H9 (cell line): ENCODE data around the gene SNCB. TPM values are rescaled to one million over a fixed set of nuclear protein-coding genes. Genes with fewer than 3 reads are reported as not detected.
A peak's percentile ranks its signal among the peaks of the same experiment; 100 is the strongest.

Experiments
- DNase-seq: peaks from one replicate; pipeline ENCODE4 v3.0.0-alpha.2; 2017
- H2AFZ ChIP-seq: one replicate; pipeline ENCODE4 v1.6.1; 2013; ENCODE audit warnings: mild to moderate bottlenecking, low read length, control low read depth, moderate library complexity
- H2AK5ac ChIP-seq: 2 replicates; pipeline ENCODE4 v1.6.1; 2013; ENCODE audit warnings: low read length, control low read depth, mixed read lengths; ENCODE audit not compliant: insufficient read length
- H2BK120ac ChIP-seq: one replicate; pipeline ENCODE4 v1.6.1; 2013; ENCODE audit warnings: low read depth, mild to moderate bottlenecking, low read length, control low read depth, inconsistent platforms; ENCODE audit not compliant: poor library complexity, severe bottlenecking
- H2BK12ac ChIP-seq: 2 replicates; pipeline ENCODE4 v1.6.1; 2013; ENCODE audit warnings: low read length, control low read depth, mixed read lengths, low read depth; ENCODE audit not compliant: insufficient read length
- H2BK15ac ChIP-seq: 2 replicates; pipeline ENCODE4 v1.6.1; 2013; ENCODE audit warnings: low read depth, low read length, control low read depth
- H2BK20ac ChIP-seq: one replicate; pipeline ENCODE4 v1.6.1; 2013; ENCODE audit warnings: low read depth, mild to moderate bottlenecking, low read length, control low read depth, inconsistent platforms; ENCODE audit not compliant: poor library complexity, severe bottlenecking
- H2BK5ac ChIP-seq: 2 replicates; pipeline ENCODE4 v1.6.1; 2013; ENCODE audit warnings: low read length, control low read depth, mixed read lengths; ENCODE audit not compliant: insufficient read length
- H3K14ac ChIP-seq: 2 replicates; pipeline ENCODE4 v1.6.1; 2013; ENCODE audit warnings: low read length, control low read depth; ENCODE audit not compliant: insufficient read depth
- H3K18ac ChIP-seq: 2 replicates; pipeline ENCODE4 v1.6.1; 2013; ENCODE audit warnings: low read depth, mild to moderate bottlenecking, mixed read lengths, low read length, control low read depth; ENCODE audit not compliant: insufficient read length
- H3K23ac ChIP-seq: 2 replicates; pipeline ENCODE4 v1.6.1; 2013; ENCODE audit warnings: low read length, control low read depth, mixed read lengths, low read depth; ENCODE audit not compliant: insufficient read length
- H3K23me2 ChIP-seq: 2 replicates; pipeline ENCODE4 v1.6.1; 2013; ENCODE audit warnings: low read depth, mild to moderate bottlenecking, mixed read lengths, low read length, control low read depth; ENCODE audit not compliant: insufficient read length, poor library complexity, severe bottlenecking
- H3K27ac ChIP-seq: 2 replicates; pipeline ENCODE4 v1.5.1; 2013; ENCODE audit warnings: low read length, control low read depth, mixed read lengths, low read depth; ENCODE audit not compliant: insufficient read length
- H3K27me3 ChIP-seq: 2 replicates; pipeline ENCODE4 v1.6.1; 2013; ENCODE audit warnings: low read length, control low read depth, inconsistent platforms; ENCODE audit not compliant: insufficient read depth
- H3K4ac ChIP-seq: 2 replicates; pipeline ENCODE4 v1.6.1; 2013; ENCODE audit warnings: low read depth, mild to moderate bottlenecking, control low read depth, inconsistent platforms, low read length, moderate library complexity
- H3K4me1 ChIP-seq: 2 replicates; pipeline ENCODE4 v1.6.1; 2013; ENCODE audit warnings: low read length, control low read depth, inconsistent platforms; ENCODE audit not compliant: insufficient read depth
- H3K4me2 ChIP-seq: 2 replicates; pipeline ENCODE4 v1.6.1; 2013; ENCODE audit warnings: low read length, control low read depth, mixed read lengths; ENCODE audit not compliant: insufficient read length, insufficient read depth
- H3K56ac ChIP-seq: 2 replicates; pipeline ENCODE4 v1.6.1; 2013; ENCODE audit warnings: low read depth, mild to moderate bottlenecking, mixed read lengths, low read length, control low read depth; ENCODE audit not compliant: insufficient read length
- H3K79me1 ChIP-seq: 2 replicates; pipeline ENCODE4 v1.6.1; 2013; ENCODE audit warnings: low read depth, mild to moderate bottlenecking, moderate library complexity, low read length, control low read depth, inconsistent platforms; ENCODE audit not compliant: insufficient read depth, poor library complexity, severe bottlenecking
- H3K79me2 ChIP-seq: 2 replicates; pipeline ENCODE4 v1.6.1; 2013; ENCODE audit warnings: low read length, control low read depth, inconsistent platforms; ENCODE audit not compliant: insufficient read depth
- H3K9ac ChIP-seq: 2 replicates; pipeline ENCODE4 v1.6.1; 2013; ENCODE audit warnings: low read length, control low read depth, mixed read lengths; ENCODE audit not compliant: insufficient read length; ENCODE audit errors: extremely low read depth
- H3K9me3 ChIP-seq: one replicate; pipeline ENCODE4 v1.6.1; 2013; ENCODE audit warnings: low read depth, low read length, inconsistent platforms; ENCODE audit not compliant: control insufficient read depth
- H3T11ph ChIP-seq: one replicate; pipeline ENCODE4 v1.6.1; 2013; ENCODE audit warnings: mild to moderate bottlenecking, low read length, control low read depth, inconsistent platforms
- H4K20me1 ChIP-seq: one replicate; pipeline ENCODE4 v1.6.1; 2013; ENCODE audit not compliant: control insufficient read depth, insufficient read length, insufficient read depth
- H4K5ac ChIP-seq: 2 replicates; pipeline ENCODE4 v1.6.1; 2013; ENCODE audit warnings: low read depth, mild to moderate bottlenecking, mixed read lengths, low read length, control low read depth; ENCODE audit not compliant: insufficient read length
- H4K8ac ChIP-seq: replicated peaks from 2 replicates; pipeline ENCODE4 v1.6.1; 2013; ENCODE audit warnings: low read length, control low read depth, mixed read lengths, low read depth; ENCODE audit not compliant: insufficient read length
- H4K91ac ChIP-seq: 2 replicates; pipeline ENCODE4 v1.6.1; 2013; ENCODE audit warnings: low read depth, mild to moderate bottlenecking, moderate library complexity, mixed read lengths, low read length, control low read depth; ENCODE audit not compliant: insufficient read length
- H3K27ac Mint-ChIP-seq, 3 experiments: 2 replicates in 2 of 3; 3 replicates in 1 of 3; pipeline ENCODE4 v1.8.0; 2020 to 2021; ENCODE audit warnings: mixed read lengths in 3 of 3, mild to moderate bottlenecking in 1 of 3, moderate library complexity in 1 of 3
- H3K27me3 Mint-ChIP-seq: 2 replicates; pipeline ENCODE4 v1.8.0; 2021; ENCODE audit warnings: low read depth, mild to moderate bottlenecking, moderate library complexity, mixed read lengths
- H3K36me3 Mint-ChIP-seq, 3 experiments: 2 replicates in 2 of 3; 3 replicates in 1 of 3; pipeline ENCODE4 v1.8.0; 2020 to 2021; ENCODE audit warnings: low read depth in 3 of 3, mixed read lengths in 3 of 3; ENCODE audit not compliant: insufficient read depth in 1 of 3
- H3K4me1 Mint-ChIP-seq, 2 experiments: 2 replicates each; pipeline ENCODE4 v1.8.0; 2020; ENCODE audit warnings: mixed read lengths in 2 of 2
- H3K4me3 Mint-ChIP-seq, 2 experiments: 2 replicates in 1 of 2; 3 replicates in 1 of 2; pipeline ENCODE4 v1.8.0; 2020 to 2021; ENCODE audit warnings: mild to moderate bottlenecking in 2 of 2, mixed read lengths in 2 of 2, moderate library complexity in 1 of 2
- H3K9me3 Mint-ChIP-seq, 2 experiments: 2 replicates in 1 of 2; 3 replicates in 1 of 2; pipeline ENCODE4 v1.8.0; 2020; ENCODE audit warnings: mild to moderate bottlenecking in 2 of 2, mixed read lengths in 2 of 2, moderate library complexity in 1 of 2
- CTCF ChIP-seq: fragments of 200-600 bp; sonication (generic); conservative IDR thresholded peaks from 3 replicates; pipeline ENCODE4 v1.8.0; 2021; ENCODE audit warnings: antibody characterized with exemption, mild to moderate bottlenecking
- WGBS: extraction: QIAGEN DNeasy Blood & Tissue Kit; methylation state at CpG from one replicate; pipeline ENCODE4 v1.1.7; 2013; ENCODE audit warnings: missing lambda C conversion rate, low lambda C conversion rate, mixed read lengths; ENCODE audit not compliant: insufficient read length; ENCODE audit errors: extremely low coverage; 5-methylcytosine and 5-hydroxymethylcytosine counted together
- total RNA-seq: library from RNA; stranded (reverse); gene quantifications from 2 replicates; pipeline ENCODE4 v1.2.1, GENCODE V29; 2021

The SNCB gene
- total RNA-seq, 1 experiment from 2014 or later = 3.5 TPM

- no peaks in the 10 kb centered on the region for H3K27me3 ChIP-seq
- H3K27me3 Mint-ChIP-seq = peaks cover 24% of the 10 kb centered on the region
- DNase-seq = no peak
Observed at GRCh38 chr5:176639208-176639607, 8.9 kb upstream of the SNCB start.

More at GRCh38 chr5:176639208-176639607, 8.9 kb upstream of the SNCB start:
- no peak overlapping the region for H2BK15ac ChIP-seq
- no peak overlapping the region for H3K18ac ChIP-seq
- H3K23ac ChIP-seq = no peak overlapping the region
- H4K20me1 ChIP-seq = no peaks in the 10 kb centered on the region
- H3K36me3 Mint-ChIP-seq = peaks cover 0 to 6% (median 2%) of the 10 kb centered on the region in 3 experiments; a peak in 4 of 7 replicates
- no peak overlapping the region for H4K8ac ChIP-seq
- H4K91ac ChIP-seq = no peak overlapping the region
- H3K27ac ChIP-seq = no peak overlapping the region
- H3K4me3 Mint-ChIP-seq = 0 out of 5 replicates have a peak overlapping the region, but pooled peaks of 1 of the 2 experiments have one; percentile 28
- no peak overlapping the region for H4K5ac ChIP-seq
- H3K4me2 ChIP-seq = no peak overlapping the region
- no peak overlapping the region; a peak in 1 of 7 replicates for H3K27ac Mint-ChIP-seq
- no peaks in the 10 kb centered on the region for H3K9me3 ChIP-seq
- H2BK12ac ChIP-seq = no peak overlapping the region
- no peaks in the 10 kb centered on the region for H3K23me2 ChIP-seq
- H3K9me3 Mint-ChIP-seq = peaks cover 0 to 10% of the 10 kb centered on the region in 2 experiments; a peak in 3 of 5 replicates
- no CpG with 5 or more reads among the region's 4 CpGs for WGBS
- H2BK20ac ChIP-seq = no peak overlapping the region
- H3K56ac ChIP-seq = no peak overlapping the region
- H2BK120ac ChIP-seq = no peak overlapping the region
- no peak overlapping the region for H3K14ac ChIP-seq
- H3K4ac ChIP-seq = no peak overlapping the region
- H3K9ac ChIP-seq = no peak overlapping the region
- H3K4me1 ChIP-seq = no peaks in the 10 kb centered on the region; the same call in 1 of the 2 replicates
- H3K79me2 ChIP-seq = no peaks in the 10 kb centered on the region
- H3K4me1 Mint-ChIP-seq = peaks cover 43 to 62% of the 10 kb centered on the region in 2 experiments
- no peaks in the 10 kb centered on the region for H3K79me1 ChIP-seq
- no peak overlapping the region for H2AK5ac ChIP-seq
- H3T11ph ChIP-seq = no peak overlapping the region
- H2BK5ac ChIP-seq = no peak overlapping the region
- TF ChIP-seq CTCF = no peak
- H2AFZ ChIP-seq = no peak overlapping the region
